HG02884 (cell line): Measurements from ENCODE around the gene RAB13.

Experiments
- ATAC-seq: cut with Tn5 transposase; IDR thresholded peaks from one replicate; pipeline ENCODE4 v1.9.1; 2021; ENCODE audit warnings: mild to moderate bottlenecking, moderate library complexity; ENCODE audit not compliant: unreplicated experiment

RAB13 gene

GRCh38 chr1:153957744-153958110, 28.4 kb downstream of the RAB13 start:
- ATAC-seq, result peak; percentile 14

GRCh38 chr1:153956997-153957715, 29.0 kb downstream of the RAB13 start:
- no peak for ATAC-seq

GRCh38 chr1:153954826-153955225, 31.3 kb downstream of the RAB13 start:
- no peak for ATAC-seq

GRCh38 chr1:153953859-153954365, 32.2 kb downstream of the RAB13 start:
- no peak for ATAC-seq

- no peak for ATAC-seq
These were observed 34.3 kb downstream of the RAB13 start for GRCh38 chr1:153951801-153952200.

GRCh38 chr1:153951183-153951582, 35.0 kb downstream of the RAB13 start:
- ATAC-seq, result no peak

GRCh38 chr1:153946622-153947241, 39.4 kb downstream of the RAB13 start, which contains the start of gene DENND4B:
Gene DENND4B, minus strand, starts transcription at chr1:153946718. Its CDS starts 2,344 bp downstream, at chr1:153944374.
- peak; percentile 56 for ATAC-seq

GRCh38 chr1:153945795-153946621, 40.1 kb downstream of the RAB13 start:
- ATAC-seq, result peak; percentile 65

GRCh38 chr1:153945131-153945794, 40.9 kb downstream of the RAB13 start:
- ATAC-seq, result no peak

GRCh38 chr1:153944827-153945117, 41.4 kb downstream of the RAB13 start:
- no peak for ATAC-seq

GRCh38 chr1:153944005-153944826, 41.9 kb downstream of the RAB13 start:
- no peak for ATAC-seq

GRCh38 chr1:153942766-153943549, 43.2 kb downstream of the RAB13 start:
- ATAC-seq, result no peak

GRCh38 chr1:153941826-153942725, 44.1 kb downstream of the RAB13 start:
- no peak for ATAC-seq

GRCh38 chr1:153940756-153941155, 45.4 kb downstream of the RAB13 start:
- ATAC-seq, result no peak

GRCh38 chr1:153939476-153939875, 46.7 kb downstream of the RAB13 start:
- no peak for ATAC-seq

- ATAC-seq, result no peak
These were observed 47.1 kb downstream of the RAB13 start for GRCh38 chr1:153938996-153939395.

- no peak for ATAC-seq
These were observed 48.8 kb downstream of the RAB13 start for GRCh38 chr1:153937331-153937730.

- no peak for ATAC-seq
These were observed 49.9 kb downstream of the RAB13 start for GRCh38 chr1:153936011-153936802.
